HL-60 (cell line): ENCODE data around the gene ADAM15.

Experiments
- DNase-seq, 2 experiments: peaks; one replicate each; pipeline ENCODE4 v3.0.0-alpha.2; 2010 to 2020; ENCODE audit warnings: low read depth in 1 of 2, low spot score in 1 of 2
- H3K27ac ChIP-seq: fragments of 250-450 bp; sonication (Bioruptor Pico); replicated peaks from 2 replicates; pipeline ENCODE4 v1.5.1; 2020; ENCODE audit warnings: mild to moderate bottlenecking, moderate library complexity
- H3K27me3 ChIP-seq: fragments of 250-450 bp; sonication (Bioruptor Pico); 2 replicates; pipeline ENCODE4 v1.5.1; 2021; ENCODE audit warnings: mild to moderate bottlenecking, moderate library complexity; ENCODE audit not compliant: insufficient read depth, poor library complexity, severe bottlenecking
- H3K4me3 ChIP-seq: replicated peaks from 2 replicates; pipeline ENCODE4 v1.5.1; 2011; ENCODE audit warnings: mild to moderate bottlenecking, control low read depth, low read length; ENCODE audit not compliant: insufficient read depth
- GABPA ChIP-seq: IDR thresholded peaks from 2 replicates; pipeline ENCODE4 v1.6.1; 2012; ENCODE audit warnings: low read depth
- POLR2AphosphoS5 ChIP-seq: IDR thresholded peaks from 2 replicates; pipeline ENCODE4 v1.6.1; 2012; ENCODE audit warnings: low read depth
- SPI1 ChIP-seq: IDR thresholded peaks from 2 replicates; pipeline ENCODE4 v1.6.1; 2012; ENCODE audit warnings: low read depth, mild to moderate bottlenecking, borderline replicate concordance
- TF ChIP-seq, protein P1 (sequence below): IDR thresholded peaks from one replicate; pipeline ENCODE4 v1.5.1; 2011; ENCODE audit warnings: low read length, control low read depth, inconsistent platforms; ENCODE audit not compliant: insufficient read depth
- TF ChIP-seq, protein P2 (sequence below): IDR thresholded peaks from 2 replicates; pipeline ENCODE4 v1.6.1; 2012; ENCODE audit warnings: low read depth; ENCODE audit not compliant: insufficient replicate concordance

Gene ADAM15

DNA sequence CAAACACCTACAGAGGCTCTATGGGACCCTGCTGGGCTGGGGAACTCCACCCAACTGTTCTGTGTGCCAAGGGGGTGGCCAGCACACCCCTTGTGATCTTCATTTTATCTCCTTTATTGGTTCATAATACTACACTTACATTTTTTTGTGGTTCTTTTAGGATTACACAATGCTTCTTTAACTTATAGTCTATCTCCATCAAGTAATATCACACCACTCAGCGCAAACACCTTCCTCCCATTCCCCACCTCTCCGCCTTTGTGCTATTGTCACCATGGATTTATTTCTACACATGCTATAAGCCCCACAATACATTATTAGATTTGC is 43.5 kb downstream of the ADAM15 start:
- H3K4me3 ChIP-seq: no peak overlapping the region
- no peak overlapping the region for H3K27ac ChIP-seq
- H3K27me3 ChIP-seq: peaks cover 3% of the 10 kb centered on the region
- TF ChIP-seq GABPA: no peak
- no peak for TF ChIP-seq SPI1
- TF ChIP-seq, protein P1, sequence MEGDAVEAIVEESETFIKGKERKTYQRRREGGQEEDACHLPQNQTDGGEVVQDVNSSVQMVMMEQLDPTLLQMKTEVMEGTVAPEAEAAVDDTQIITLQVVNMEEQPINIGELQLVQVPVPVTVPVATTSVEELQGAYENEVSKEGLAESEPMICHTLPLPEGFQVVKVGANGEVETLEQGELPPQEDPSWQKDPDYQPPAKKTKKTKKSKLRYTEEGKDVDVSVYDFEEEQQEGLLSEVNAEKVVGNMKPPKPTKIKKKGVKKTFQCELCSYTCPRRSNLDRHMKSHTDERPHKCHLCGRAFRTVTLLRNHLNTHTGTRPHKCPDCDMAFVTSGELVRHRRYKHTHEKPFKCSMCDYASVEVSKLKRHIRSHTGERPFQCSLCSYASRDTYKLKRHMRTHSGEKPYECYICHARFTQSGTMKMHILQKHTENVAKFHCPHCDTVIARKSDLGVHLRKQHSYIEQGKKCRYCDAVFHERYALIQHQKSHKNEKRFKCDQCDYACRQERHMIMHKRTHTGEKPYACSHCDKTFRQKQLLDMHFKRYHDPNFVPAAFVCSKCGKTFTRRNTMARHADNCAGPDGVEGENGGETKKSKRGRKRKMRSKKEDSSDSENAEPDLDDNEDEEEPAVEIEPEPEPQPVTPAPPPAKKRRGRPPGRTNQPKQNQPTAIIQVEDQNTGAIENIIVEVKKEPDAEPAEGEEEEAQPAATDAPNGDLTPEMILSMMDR: no peak
- TF ChIP-seq POLR2AphosphoS5: no peak
- TF ChIP-seq, protein P2, sequence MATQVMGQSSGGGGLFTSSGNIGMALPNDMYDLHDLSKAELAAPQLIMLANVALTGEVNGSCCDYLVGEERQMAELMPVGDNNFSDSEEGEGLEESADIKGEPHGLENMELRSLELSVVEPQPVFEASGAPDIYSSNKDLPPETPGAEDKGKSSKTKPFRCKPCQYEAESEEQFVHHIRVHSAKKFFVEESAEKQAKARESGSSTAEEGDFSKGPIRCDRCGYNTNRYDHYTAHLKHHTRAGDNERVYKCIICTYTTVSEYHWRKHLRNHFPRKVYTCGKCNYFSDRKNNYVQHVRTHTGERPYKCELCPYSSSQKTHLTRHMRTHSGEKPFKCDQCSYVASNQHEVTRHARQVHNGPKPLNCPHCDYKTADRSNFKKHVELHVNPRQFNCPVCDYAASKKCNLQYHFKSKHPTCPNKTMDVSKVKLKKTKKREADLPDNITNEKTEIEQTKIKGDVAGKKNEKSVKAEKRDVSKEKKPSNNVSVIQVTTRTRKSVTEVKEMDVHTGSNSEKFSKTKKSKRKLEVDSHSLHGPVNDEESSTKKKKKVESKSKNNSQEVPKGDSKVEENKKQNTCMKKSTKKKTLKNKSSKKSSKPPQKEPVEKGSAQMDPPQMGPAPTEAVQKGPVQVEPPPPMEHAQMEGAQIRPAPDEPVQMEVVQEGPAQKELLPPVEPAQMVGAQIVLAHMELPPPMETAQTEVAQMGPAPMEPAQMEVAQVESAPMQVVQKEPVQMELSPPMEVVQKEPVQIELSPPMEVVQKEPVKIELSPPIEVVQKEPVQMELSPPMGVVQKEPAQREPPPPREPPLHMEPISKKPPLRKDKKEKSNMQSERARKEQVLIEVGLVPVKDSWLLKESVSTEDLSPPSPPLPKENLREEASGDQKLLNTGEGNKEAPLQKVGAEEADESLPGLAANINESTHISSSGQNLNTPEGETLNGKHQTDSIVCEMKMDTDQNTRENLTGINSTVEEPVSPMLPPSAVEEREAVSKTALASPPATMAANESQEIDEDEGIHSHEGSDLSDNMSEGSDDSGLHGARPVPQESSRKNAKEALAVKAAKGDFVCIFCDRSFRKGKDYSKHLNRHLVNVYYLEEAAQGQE: no peak
- DNase-seq: no peak

DNA sequence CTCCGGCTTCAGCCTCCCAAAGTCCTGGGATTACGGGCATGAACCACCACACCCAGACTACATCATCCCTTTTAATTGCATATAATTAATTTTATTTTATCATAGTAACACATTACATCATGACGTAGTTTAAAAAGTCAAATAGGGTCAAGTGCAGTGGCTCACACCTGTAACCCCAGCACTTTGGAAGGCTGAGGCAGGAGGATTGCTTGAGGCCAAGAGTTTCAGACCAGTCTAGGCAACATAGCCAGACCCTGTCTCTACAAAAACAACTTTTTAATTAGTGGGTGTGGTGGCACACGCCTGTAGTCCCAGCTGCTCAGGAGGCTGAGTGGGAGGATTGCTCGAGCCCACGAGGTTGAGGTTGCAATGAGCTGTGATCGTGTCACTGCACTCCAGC is 48.2 kb downstream of the ADAM15 start:
- TF ChIP-seq POLR2AphosphoS5 (no peak), SPI1 (no peak), GABPA (no peak)
- TF ChIP-seq, protein P1: no peak
- TF ChIP-seq, protein P2: no peak
- DNase-seq: no peak
- Histone ChIP-seq H3K27ac (no peak overlapping the region), H3K27me3 (peaks cover 3% of the 10 kb centered on the region), H3K4me3 (no peak overlapping the region)

DNA sequence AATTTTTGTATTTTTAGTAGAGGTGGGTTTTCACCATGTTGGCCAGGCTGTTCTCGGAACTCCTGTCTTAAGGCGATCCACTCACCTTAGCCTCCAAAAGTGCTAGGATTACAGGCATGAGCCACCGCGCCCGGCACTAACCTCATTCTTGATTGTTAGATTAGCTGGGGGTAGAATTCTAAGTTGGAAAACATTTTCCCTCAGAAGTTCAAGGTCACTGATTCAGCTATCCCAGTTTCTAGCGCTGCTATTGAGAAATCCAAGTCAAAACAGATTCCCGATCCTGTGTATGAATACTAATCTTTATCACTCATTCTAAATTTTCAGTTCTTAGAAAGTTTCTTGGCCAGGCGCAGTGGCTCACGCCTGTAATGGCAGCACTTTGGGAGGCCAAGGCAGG is 52.2 kb downstream of the ADAM15 start:
- no peak for DNase-seq
- TF ChIP-seq, protein P2: no peak
- TF ChIP-seq SPI1: no peak
- TF ChIP-seq, protein P1: no peak
- TF ChIP-seq GABPA: no peak
- no peak for TF ChIP-seq POLR2AphosphoS5
- no peak overlapping the region for H3K27ac ChIP-seq
- H3K27me3 ChIP-seq: no peaks in the 10 kb centered on the region
- H3K4me3 ChIP-seq: no peak overlapping the region
